NCI-H2227 (cell line): Measurements from ENCODE around the gene CGB2.
A peak's percentile ranks its signal among the peaks of the same experiment; 100 is the strongest.
"Not testable (repeated sequence)": the region's sequence is repeated elsewhere in the genome, so short reads cannot be mapped to it uniquely, and the experiment has no call there.

ENCODE experiments used
- DNase-seq: peaks from one replicate; lab custom pipeline; 2025; ENCODE audit not compliant: unreplicated experiment; lab: John Stamatoyannopoulos, UW

The CGB2 gene

DNA sequence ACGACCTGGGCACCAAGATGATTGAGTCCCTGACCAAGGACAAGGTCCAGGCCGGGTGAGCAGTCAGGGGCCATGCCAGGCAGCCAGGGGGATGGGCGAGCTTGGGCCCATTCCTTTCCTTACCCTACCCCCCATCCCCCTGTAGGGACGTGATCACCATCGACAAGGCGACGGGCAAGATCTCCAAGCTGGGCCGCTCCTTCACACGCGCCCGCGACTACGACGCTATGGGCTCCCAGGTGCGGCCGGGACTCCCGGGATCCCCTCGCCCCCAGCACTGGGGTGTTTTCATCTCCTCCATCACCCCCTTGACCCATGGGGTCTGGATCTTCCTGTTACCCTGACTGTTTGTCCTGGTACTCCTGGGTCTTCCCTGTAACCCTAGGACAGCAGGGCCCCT lies 21.9 kb upstream of the CGB2 start:
- DNase-seq, result no peak

DNA sequence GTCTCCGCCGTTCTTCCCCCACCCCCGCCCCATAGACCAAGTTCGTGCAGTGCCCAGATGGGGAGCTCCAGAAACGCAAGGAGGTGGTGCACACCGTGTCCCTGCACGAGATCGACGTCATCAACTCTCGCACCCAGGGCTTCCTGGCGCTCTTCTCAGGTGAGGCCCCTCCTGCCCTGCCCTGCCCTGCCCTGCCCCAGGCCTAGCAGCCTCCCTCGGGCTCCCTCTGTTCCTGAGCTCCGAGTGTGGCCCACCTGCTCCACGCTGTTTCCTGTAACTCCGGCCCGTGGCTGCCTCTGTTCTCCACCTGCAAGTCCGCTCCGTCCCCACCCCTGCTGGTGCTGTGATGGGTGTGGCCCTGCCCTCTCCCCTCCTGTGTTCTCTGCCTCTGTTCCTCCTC lies 21.2 kb upstream of the CGB2 start:
- DNase-seq, result no peak

DNA sequence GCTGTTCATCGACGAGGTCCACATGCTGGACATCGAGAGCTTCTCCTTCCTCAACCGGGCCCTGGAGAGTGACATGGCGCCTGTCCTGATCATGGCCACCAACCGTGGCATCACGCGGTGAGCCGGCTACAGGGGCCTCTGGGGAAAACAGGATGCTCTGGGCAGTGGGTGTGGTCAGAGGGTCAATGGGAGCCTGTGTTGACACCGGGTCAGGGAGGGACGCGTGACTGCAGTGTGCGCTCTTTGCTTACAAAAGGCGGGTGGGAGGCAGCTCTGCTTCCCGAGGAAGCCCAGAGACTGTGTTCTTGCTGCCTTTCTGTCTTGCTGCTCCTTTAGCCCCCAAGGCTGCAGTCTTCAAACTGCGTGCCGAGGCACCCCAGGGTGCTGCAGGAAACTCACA lies 20.5 kb upstream of the CGB2 start:
- no peak for DNase-seq

DNA sequence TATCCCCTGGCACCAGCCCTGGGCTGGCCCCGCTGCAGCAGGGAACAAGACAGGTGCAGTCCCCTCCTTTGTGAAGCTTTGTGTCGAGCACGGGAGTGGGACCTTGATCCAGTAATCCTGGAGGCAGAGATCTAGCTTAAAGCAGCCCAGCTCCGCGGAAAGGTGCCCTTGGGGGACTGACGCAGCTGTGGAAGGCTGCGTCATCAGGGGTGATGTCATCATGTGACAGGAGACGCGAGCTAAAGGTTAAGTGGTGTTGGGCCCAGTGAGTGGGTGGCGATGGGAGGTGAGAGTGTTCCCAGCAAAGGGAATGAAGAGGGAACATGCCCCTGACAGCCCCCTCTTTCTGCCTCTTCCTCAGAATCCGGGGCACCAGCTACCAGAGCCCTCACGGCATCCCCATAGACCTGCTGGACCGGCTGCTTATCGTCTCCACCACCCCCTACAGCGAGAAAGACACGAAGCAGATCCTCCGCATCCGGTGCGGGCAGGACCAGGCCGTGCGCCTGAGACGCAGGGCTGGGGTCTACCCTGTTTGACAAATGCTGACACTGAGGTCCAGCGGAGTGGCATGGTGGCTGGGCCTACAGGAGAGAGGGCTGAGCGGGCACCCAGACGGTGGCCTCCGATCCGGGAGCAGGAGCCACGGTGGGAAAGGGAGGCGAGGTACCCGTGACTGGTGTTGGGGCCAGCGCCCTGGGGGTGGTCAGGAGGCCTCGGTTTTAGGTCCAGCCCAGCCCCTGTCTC lies 17.4 kb upstream of the CGB2 start:
- no peak for DNase-seq

DNA sequence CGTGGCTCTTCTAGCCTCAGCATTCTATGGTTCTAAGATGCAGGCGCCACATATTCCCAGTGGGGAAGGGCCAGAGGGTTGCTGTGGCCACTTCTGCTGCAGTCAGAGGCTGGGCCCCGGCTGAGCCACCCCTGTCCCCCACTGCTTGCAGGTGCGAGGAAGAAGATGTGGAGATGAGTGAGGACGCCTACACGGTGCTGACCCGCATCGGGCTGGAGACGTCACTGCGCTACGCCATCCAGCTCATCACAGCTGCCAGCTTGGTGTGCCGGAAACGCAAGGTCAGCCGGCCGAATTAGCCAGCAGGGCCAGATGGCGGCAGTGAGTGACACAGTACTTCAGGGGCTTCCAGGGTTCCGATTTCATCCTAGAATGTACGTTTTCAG lies 16.8 kb upstream of the CGB2 start:
- no peak for DNase-seq

DNA sequence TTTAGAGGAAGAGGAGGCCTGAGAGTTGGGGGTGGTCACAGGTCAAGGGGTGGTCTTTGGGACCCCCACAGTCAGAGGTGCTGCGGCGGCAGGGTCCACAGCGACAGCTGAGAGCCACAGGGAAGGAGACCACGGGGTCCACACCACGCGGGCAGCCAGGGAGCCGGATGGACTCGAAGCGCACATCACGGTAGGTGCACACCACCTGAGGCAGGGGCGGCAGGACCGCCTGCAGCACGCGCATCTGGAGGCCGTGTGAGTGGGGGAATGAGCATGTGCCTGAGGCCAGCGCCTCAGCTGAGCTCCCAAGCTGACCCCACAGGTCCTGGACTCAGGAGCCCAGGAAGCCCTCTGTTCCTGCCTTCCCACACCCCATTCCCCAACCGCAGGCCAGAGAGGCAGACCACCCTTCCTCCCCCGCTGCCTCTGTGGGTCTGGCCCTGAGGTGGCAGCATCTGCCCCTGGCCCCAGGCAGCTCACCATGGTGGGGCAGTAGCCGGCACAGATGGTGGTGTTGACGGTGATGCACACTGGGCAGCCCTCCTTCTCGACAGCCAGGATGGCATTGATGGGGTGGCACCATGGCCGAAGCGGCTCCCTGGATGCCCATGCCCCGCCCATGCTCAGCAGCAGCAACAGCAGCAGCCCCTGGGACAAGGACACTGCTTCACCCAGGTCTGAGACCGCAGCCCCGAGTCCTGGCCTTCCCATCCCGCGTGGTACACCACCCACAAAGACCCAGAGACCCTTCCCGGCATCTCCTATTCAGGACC lies 15.4 kb upstream of the CGB2 start:
- no peak for DNase-seq

DNA sequence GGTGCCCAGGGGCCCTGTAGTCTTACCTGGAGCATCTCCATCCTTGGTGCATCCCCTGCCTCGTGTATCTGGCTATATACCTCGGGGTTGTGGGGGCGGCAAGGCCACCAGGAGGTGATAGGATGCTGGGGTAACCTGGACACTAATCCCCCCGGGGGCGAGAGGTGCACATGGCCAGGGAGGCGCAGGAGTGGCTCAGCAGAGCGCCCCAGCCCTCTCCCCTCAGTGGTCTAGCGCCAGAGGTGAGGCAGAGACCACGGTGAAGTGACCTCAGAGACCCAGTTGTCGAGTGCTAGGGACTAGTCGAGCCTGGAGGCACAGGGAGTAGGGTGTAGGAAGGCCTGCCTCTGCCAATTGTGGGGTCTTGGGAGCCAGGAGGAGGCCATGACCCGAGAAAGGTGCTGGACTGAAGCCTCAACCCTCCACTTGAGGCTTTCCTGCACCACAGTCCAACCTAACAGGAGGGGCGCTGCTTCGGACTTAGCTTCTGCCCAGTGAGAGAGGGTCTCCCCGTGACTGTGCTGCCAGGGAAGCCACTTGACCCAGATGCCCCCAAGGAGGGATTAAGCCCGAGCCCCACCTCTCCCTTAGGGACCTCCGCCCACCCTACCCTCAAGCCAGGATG lies 14.5 kb upstream of the CGB2 start, which contains the start of gene LHB:
Gene LHB (minus strand): TSS at position 51 of the 625 bp plus-strand sequence. CDS start 10 bp downstream, at position 41.
- no peak for DNase-seq

DNA sequence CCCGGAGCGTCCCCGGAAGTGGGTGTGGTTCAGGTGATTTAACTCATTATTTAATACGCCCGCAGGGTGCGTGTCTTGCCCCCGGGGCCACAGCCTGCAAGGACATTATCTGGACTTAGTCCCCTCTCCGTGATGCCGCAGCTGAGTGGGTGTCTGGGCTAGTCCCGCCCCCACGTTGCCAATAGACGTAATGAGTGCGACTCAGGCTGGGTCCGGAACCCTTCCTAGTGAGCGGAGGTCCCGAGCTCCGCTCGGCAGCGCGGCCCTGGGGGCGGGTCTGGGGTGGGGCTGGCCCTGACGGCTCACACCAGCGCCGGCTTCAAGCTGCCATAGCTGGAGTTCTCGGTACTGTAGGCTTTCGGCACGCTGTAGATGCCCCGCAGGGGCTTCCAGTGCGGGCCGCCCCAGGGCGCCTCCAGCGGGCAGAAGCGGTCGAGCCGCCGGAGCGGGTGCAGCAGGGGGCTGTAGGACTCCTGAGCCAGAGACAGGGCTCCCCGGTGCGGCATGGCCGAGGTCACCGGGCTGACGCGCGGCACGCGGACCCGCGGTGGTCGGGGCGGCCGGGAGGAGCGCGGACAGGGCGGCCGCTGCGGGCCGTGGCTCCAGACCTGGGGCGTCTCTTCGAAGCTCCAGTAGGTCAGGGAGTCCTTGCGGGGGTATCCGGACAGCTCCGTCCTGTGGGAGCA lies 13.9 kb upstream of the CGB2 start:
- peak; percentile 73 for DNase-seq

DNA sequence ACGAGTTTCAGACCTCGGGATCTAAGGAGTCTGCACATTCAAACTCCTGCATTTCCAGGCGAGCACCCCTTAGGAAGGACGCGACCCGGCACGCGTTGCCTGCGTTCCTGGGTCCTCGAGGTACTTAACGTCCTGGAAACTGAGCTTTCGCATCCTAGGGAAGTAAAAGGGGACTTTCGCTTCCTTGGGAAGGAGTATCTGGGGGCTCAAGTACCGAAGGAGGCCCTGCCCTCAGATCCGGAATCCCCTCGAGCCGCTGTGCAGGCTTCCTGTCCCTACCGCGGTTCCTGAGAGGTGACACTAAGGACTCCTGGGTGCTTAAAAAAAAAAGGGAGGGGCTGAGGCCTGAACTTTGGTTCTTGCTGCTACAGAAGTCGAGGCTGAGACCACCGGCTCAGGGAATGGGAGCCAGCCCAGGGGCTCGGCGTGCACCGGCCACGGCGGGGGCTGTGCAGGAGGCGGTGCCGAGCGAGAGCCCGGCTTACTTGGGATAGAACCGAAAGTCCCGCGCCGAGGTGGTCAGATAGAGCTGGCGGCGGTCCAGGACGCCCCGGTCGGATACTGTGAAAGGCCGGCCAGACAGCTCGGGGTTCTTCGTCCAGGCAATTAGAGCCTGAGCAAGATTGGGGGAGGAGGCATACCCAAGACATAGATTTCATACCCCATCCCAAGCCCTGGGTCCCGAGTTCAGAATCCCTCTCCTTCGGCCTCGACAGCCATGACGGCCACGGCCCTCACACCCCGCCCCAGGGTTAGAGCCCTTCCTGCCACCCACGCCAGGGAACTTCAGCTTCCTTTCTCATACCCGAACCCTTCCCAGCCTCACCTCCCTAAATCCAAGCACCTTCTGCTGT lies 13.1 kb upstream of the CGB2 start:
- not testable (repeated sequence) for DNase-seq

DNA sequence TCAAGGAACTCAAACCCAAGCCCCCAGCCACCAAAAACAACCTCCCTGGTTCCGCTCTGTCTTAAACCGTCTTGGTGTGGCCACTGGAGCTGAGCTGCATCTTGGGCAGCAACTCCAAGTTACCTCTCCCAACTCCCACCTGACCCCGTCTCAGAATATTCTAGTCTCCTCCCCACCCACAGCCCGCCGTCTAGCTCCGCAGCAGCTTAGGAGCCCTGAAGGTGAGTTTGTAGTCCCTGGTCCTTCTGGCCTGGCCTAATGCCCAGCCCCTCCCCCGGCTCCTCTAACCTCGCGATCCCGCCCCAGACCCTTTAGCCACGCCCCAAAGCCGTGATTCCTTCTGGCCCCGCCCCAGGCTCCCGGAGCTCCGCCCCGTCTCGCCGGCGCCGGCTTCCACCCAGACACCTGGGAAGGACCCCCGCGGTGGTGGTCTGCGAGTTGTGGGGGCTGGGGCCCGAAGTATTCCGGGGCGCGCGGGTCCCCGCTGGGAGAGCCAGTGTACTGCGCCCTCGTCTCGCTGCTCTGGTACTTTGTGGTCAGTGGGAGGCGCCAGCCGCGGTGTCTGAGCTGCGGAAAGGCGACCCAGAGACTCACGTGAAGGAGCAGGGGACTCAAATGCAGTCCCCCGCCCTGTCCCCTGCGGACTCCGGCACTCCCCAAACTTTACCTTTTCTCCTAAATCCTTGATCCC lies 12.3 kb upstream of the CGB2 start:
- peak; percentile 42 for DNase-seq

DNA sequence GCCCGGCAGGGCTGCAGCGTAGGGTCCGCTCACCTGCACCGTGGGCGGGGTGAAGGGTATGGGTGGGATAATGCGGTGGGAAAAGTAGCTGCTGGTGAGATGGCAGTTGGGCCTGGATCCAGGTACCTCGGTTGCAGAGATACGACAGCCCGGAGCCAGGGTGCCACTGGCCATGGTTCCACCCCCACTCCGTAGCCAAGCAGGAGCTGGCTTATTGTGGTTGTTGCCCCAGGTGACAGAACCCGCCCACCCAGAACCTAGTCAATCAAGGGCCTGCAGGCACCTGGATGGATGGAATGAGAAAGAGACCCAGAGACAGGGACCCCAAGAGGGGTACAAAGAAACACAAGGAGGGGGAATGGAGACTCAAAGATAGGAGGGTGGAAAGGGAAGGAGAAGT lies 11.3 kb upstream of the CGB2 start:
- DNase-seq, result no peak

DNA sequence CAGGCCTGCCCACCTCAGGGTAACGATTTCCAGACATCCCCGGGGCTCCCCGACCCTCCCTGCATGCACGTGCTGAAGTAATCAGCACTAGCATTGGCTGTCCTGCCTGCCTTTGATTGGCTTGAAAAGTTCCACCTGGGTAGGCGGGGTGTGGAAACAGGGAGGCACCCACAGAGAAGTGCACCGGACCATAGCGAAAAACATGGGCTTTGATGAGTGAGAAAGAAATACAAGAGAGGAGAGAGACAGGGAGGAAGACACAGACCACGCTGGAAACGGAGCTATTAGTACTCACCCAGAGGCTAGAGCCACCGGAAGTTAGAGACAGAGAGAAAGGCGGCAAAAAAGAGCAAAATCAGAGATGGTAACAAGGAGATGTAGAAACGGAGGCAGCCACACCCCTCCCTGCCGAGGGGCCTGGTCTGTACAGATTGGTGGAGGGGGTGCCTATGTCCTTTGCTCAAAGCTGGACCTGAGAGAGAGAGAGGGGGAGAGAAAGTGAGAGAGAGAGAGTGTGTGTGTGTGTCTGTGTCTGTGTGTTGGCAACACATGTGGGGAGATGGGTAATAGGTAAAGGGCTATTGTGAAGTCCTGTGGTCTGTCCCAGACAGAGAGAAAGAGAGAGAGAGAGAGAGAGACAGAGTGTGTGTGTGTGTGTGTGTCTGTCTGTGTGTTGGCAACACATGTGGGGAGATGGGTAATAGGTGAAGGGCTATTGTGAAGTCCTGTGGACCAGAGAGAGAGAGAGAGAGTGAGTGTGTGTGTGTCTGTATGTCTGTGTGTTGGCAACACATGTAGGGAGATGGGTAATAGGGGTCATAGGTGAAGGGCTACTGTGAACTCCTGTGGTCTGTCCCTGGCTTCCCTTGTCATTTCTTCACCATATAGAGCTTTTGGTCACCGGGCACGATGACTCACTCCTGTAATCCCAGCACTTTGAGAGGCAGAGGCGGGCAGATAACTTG lies 10.5 kb upstream of the CGB2 start:
- DNase-seq, result no peak

DNA sequence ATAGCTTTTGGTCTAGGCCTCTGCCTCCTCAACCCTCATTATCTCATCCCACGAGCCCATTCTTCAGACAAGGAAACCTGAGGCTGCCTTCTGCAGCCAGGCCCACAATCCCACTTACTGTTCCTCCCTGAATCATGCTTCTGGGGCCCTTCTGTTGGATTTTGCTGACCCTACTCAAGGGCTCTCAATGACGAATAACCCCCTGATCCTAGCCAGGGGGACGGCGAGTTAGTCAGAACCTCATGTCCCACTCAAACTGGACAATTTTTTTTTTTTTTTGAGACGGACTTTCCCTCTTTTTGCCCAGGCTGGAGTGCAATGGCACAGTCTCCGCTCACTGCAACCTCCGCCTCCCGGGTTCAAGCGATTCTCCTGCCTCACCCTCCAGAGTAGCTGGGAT lies 9.6 kb upstream of the CGB2 start:
- no peak for DNase-seq

DNA sequence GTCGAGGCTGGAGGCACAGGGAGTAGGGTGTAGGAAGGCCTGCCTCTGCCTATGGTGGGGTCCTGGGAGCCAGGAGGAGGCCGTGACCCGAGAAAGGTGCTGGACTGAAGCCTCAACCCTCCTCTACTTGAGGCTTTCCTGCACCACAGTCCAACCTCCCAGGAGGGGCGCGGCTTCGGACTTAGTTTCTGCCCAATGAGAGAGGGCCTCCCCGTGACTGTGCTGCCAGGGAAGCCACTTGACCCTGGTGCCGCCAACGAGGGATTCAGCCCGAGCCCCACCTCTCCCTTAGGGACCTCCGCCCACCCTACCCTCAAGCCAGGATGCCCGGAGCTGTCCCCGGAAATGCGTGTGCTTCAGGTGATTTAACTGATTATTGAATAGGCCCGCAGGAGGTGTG lies 7.5 kb upstream of the CGB2 start, which contains the start of gene CGB3:
Gene CGB3 (minus strand): TSS at position 101 of the 400 bp plus-strand sequence. CDS start 362 bp downstream, outside the sequence.
- DNase-seq, result not testable (repeated sequence)

DNA sequence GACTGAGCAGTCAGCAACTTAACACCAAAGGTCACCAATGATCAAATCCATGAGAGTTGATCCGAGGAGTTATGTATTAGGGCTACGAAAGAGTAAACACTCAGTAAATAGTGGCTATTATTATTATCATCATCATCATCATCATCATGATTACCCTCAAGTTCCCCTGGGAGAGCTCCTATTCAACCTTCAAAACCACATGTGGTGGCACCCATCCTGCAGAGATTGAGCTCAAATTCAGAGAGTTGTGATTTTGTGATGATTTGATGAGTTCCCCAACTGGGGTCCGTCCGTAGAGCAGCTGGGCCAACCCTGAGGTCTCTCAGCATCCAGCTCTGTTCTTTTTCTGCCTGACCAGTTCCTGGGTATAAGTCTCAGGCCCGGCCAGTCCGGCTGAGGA lies 6.6 kb upstream of the CGB2 start:
- not testable (repeated sequence) for DNase-seq

DNA sequence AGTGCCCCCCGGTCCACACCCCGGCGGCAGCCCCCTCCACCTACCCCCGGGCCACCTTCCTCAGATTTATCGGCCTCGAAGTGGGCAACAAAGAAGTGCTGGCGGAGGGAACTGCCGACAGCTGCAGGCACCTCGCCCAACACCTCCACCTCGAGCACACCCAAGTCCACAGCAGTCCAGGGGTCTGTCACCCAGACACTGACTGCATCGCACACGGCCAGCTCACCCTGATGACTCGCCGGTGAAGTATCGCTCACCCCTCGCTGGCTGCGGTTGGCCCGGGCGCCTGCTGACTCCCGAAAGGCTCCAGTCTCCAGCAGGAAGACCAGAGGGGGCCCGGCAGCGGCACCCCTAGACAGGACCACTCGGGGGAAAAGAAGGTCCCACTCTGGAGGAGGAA lies 6.1 kb upstream of the CGB2 start:
- DNase-seq, result not testable (repeated sequence)

DNA sequence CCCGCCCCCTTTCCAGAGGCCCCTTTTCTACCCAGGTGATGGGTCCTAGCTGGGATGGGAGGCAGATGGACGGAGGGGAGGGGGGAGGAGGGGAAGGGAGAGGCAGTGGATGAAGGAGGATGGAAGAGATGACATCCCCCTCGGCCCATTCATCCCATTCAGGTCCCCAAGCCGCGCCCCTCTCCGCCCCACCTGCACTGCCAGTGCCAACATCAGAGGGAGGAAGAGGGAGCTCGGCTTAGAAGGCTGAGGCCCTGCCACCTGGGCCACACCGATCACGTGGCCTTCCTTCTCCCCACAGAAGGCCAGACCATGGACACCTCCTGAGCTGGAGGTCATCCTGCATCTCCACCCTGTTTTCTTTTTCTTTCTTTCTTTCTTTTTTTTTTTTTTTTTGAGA lies 3.0 kb upstream of the CGB2 start:
- not testable (repeated sequence) for DNase-seq

DNA sequence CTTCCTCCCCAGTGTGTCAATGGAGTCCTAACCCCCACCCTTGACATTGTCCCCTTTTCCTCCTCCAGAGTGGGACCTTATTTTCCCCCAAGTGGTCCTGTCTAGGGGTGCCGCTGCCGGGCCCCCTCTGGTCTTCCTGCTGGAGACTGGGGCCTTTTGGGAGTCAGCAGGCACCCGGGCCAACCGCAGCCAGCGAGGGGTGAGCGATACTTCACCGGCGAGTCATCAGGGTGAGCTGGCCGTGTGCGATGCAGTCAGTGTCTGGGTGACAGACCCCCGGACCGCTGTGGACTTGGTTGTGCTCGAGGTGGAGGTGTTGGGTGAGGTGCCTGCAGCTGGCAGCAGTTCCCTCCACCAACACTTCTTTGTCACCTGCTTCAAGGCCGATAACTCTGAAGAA lies 1.9 kb upstream of the CGB2 start:
- DNase-seq, result not testable (repeated sequence)

DNA sequence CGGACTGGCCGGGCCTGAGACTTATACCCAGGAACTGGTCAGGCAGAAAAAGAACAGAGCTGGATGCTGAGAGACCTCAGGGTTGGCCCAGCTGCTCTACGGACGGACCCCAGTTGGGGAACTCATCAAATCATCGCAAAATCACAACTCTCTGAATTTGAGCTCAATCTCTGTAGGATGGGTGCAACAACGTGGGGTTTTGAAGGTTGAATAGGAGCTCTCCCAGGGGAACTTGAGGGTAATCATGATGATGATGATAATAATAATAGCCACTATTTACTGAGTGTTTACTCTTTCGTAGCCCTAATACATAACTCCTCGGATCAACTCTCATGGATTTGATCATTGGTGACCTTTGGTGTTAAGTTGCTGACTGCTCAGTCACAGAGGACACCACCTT lies 1.4 kb upstream of the CGB2 start:
- not testable (repeated sequence) for DNase-seq
